GM21619 (cell line): ENCODE measurements around the gene CALML5.

Source experiments
- ATAC-seq: cut with Tn5 transposase; IDR thresholded peaks from one replicate; pipeline ENCODE4 v1.9.1; 2021; ENCODE audit not compliant: unreplicated experiment

CALML5 gene

GRCh38 chr10:5517546-5517945 lies 18.2 kb upstream of the CALML5 start:
- no peak for ATAC-seq

- no peak for ATAC-seq
Observed at GRCh38 chr10:5515948-5516761, 16.8 kb upstream of the CALML5 start.

GRCh38 chr10:5514226-5514850 lies 15.0 kb upstream of the CALML5 start:
- no peak for ATAC-seq

GRCh38 chr10:5512881-5513612 lies 13.7 kb upstream of the CALML5 start:
- no peak for ATAC-seq

- ATAC-seq = no peak
Observed at GRCh38 chr10:5512331-5512730, 13.0 kb upstream of the CALML5 start.

- no peak for ATAC-seq
Observed at GRCh38 chr10:5511885-5512280, 12.5 kb upstream of the CALML5 start.

- no peak for ATAC-seq
Observed at GRCh38 chr10:5511231-5511884, 12.0 kb upstream of the CALML5 start.

- ATAC-seq = no peak
Observed at GRCh38 chr10:5510281-5511072, 11.1 kb upstream of the CALML5 start.

- no peak for ATAC-seq
Observed at GRCh38 chr10:5509691-5510090, 10.3 kb upstream of the CALML5 start.

GRCh38 chr10:5509236-5509635 lies 9.9 kb upstream of the CALML5 start:
- no peak for ATAC-seq

- ATAC-seq = no peak
Observed at GRCh38 chr10:5508786-5509185, 9.4 kb upstream of the CALML5 start.

GRCh38 chr10:5508161-5508604 lies 8.8 kb upstream of the CALML5 start:
- ATAC-seq = no peak

GRCh38 chr10:5507649-5508131 lies 8.3 kb upstream of the CALML5 start:
- ATAC-seq = no peak

GRCh38 chr10:5506751-5507648 lies 7.6 kb upstream of the CALML5 start:
- no peak for ATAC-seq

GRCh38 chr10:5506246-5506645 lies 6.9 kb upstream of the CALML5 start:
- ATAC-seq = no peak

GRCh38 chr10:5504146-5505072 lies 5.0 kb upstream of the CALML5 start:
- no peak for ATAC-seq

- ATAC-seq = no peak
Observed at GRCh38 chr10:5503477-5503835, 4.1 kb upstream of the CALML5 start.
